Middle frontal gyrus (tissue), 1 donor: ENCODE results near the gene TTC28.
"Not testable (repeated sequence)": the region's sequence is repeated elsewhere in the genome, so short reads cannot be mapped to it uniquely, and the experiment has no call there.

Experiments used
- DNase-seq: peaks from one replicate; pipeline ENCODE4 v3.0.0-alpha.2; 2015; ENCODE audit warnings: low spot score; ENCODE audit errors: extremely low spot score

Gene TTC28

DNA sequence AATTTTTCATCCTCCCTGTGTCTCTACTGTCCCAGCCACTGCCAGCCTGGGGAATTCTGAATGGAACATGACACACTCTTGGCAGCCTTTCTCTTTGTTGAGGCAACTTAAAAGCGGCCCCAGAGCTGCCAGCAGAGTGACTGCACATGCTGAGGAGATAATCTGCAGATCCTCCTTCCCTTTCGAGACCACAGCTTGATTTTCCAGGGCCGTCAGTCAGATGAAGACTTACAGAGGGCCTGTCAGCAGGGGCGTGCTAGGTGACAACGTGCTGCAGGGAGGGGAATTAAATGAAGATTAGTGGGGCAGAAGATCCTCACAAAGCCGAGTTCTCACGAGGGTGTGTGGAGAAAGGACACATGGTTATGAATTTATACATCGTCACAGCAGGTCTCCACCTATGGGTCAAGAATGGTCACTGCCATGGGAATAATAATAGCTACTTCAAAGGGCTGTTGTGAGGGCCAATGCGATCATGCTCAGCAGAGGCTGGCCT is 567.0 kb downstream of the TTC28 start:
- no peak for DNase-seq

DNA sequence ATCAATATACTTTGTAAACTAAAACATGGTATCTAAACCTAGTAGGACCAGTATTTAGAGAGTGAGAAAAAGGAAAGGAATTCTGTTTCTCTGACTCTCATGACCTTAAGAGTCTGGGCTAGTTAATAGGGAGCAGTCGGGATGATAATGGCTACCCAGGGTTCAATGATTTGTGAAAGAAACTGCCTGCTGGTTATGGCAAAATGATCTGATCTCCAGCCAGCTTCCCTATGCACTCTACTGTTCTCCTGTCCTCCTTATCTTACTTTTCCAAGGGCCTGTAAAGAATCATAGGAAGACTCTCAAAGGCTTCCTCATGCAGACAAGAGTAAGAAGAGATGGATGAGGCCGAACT is 567.5 kb downstream of the TTC28 start:
- no peak for DNase-seq

GRCh38 chr22:28111501-28112189 is 568.0 kb downstream of the TTC28 start:
- no peak for DNase-seq

DNA sequence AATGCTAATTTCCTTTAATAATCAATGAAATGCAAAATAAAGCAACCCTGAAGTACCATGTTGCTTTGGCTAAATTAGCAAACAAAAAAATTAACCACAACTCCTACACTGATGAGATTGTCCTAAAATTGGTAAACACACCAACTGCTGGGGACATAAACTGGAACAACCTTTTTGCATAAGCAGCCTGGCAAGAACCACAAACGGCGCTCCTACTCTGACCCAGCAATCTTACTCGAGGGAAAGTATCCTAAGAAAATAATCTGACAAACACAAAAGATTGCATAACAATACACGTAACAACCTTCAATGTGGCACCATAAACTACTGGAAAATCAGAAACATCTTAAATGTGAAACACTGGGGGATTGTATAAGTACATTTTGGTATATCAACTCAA is 570.8 kb downstream of the TTC28 start:
- DNase-seq, result no peak

DNA sequence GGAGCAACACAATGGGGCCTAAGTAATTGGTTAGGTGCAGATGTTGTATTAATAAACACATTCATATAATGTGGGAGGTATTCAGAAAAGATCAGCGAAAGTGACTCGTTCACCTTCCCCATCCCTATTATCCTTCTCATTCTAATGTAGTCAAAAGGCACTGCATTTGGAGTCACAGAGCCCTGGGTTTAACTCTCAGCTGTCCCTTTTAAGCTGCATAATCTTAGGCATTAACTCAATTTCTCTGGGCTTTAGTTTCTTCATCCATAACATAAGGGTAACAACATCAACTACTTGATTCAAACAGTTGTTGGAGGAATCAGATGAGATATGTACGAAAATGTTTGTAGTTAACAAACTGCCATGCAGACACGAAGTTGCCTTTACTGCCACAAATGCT is 573.0 kb downstream of the TTC28 start:
- DNase-seq, result no peak

DNA sequence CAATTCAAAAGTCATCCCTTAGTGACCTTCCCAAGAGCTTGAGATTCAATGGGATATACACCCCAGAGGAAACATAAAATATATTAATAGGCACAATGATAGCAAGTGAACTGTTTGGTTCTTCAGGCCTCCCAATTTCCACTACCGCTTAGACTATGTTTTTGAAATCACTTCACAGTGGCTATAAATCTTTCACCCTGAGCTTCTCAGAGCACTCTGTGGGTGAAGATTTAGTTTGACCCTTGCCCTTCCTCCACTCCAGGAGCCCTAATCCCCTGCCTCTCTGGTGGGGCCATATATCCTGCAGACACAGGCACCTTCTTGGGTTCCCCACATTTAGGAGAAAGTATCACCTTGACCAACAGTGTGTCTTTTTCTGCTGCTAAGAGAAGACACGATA is 573.7 kb downstream of the TTC28 start:
- DNase-seq, result no peak

- DNase-seq, result no peak
These were observed 574.2 kb downstream of the TTC28 start for GRCh38 chr22:28105413-28105812.

DNA sequence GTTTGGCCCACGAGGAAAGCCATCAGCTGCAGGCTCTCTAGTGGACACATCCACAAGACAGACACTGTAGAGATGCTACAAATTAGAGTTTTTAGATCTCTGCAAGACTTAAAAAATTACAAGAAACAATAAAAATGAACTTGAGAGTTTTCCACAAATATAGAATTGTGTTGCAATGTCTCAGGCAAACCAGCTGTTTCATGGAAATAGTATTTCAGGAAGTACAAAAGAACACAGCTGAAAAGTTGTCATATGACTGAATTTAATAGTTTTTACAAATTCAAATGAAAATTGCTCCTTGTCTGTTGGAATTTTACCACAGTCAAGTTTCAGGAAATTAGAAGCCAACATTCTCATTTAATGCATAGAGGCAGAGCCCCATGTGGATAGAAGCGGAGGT is 576.0 kb downstream of the TTC28 start:
- no peak for DNase-seq

- DNase-seq, result no peak
These were observed 577.4 kb downstream of the TTC28 start for GRCh38 chr22:28102151-28102812.

DNA sequence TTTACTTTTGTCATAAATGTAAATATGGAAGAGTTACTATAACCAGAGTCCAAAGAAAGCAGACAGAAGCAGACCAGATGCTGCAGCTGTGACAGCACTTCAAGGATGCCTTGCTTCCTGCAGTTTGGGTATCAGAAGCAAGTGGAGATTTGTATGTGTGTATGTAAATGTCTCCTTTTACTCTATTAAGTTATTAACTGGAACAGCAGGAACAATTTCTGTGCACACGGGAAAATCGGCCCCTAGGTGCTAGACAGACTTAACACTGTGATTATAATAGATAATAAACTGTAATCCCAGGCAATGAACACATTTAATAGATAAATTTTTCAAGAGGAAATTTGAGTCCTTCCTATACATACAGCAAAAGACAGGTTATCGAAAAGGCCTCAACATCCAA is 582.0 kb downstream of the TTC28 start:
- DNase-seq, result no peak

- no peak for DNase-seq
These were observed 583.5 kb downstream of the TTC28 start for GRCh38 chr22:28096161-28096560.

GRCh38 chr22:28095316-28096095 is 584.1 kb downstream of the TTC28 start:
- no peak for DNase-seq

- DNase-seq, result no peak
These were observed 584.9 kb downstream of the TTC28 start for GRCh38 chr22:28094771-28095170.

DNA sequence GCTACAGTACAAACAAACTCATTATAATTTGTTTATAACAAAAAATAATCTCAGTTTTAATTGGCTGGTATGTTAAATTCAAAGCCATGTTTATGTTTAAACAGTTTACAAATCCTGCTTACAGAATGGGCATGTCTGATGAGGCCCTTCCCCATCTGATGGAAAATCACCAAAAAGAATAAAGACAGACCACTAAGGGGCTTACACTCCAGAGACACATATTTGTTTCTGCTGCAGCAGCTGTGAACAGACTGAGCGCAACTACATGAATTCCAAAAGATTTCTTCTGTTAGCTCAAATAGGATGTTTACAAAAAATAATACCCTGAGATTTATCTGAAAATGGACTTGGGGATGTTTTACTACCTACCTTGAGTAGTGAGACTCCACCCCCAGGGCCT is 585.9 kb downstream of the TTC28 start:
- DNase-seq, result no peak

DNA sequence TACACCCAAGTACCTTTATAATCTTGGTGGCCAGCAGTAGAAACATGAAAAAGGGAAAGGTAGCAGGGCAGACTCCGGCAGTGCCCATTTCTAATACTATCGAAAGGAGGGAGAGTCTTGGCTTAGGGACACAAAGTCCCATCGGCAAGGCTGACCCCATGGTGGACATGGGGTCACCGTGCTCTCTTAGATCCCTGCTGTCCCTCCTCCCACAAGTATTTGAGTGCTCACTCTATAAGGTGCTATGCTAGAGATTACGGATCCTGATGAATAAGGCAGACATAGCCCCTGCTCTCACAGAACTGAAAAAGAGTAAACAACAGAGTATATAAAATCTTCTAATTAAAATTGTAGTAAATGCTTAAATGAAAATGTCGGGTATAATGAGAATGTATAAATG is 588.2 kb downstream of the TTC28 start:
- DNase-seq, result no peak

GRCh38 chr22:28089541-28089940 is 590.1 kb downstream of the TTC28 start:
- not testable (repeated sequence) for DNase-seq

DNA sequence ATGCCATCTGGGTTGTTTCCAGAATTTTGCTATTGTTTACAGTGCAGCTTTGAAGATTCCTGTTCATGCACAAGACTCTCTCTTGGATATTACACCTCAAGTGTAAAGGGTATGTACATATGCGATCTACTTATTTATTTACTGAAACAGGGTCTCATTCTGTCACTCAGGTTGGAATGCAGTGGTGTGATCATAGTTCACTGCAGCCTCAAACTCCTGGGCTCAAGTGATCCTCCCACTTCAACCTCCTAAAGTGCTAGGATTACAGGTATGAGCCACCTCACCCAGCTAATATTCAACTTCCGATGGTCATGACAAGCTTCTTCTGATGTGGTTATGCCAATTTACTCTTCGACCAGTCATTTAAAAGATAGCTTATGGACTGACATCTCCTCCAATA is 602.5 kb downstream of the TTC28 start:
- no peak for DNase-seq

- DNase-seq, result no peak
These were observed 604.2 kb downstream of the TTC28 start for GRCh38 chr22:28075358-28075981.

DNA sequence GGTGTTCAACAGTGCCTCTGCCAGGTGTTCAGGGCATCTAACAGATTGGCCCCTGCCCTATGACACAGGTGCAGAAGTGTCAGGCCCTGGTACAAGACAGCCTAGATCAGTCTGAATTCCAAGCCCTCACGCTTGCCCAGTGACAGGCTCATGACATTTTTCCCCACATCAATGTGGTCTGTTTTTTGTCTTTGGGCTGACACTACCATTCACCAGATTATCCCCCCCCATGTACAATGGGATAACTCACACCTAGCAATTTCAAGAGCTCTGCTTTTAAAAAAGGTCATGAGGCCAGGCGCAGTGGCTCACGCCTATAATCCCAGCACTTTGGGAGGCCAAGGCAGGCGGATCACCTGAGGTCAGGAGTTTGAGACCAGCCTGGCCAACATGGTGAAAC is 605.1 kb downstream of the TTC28 start:
- DNase-seq, result no peak

DNA sequence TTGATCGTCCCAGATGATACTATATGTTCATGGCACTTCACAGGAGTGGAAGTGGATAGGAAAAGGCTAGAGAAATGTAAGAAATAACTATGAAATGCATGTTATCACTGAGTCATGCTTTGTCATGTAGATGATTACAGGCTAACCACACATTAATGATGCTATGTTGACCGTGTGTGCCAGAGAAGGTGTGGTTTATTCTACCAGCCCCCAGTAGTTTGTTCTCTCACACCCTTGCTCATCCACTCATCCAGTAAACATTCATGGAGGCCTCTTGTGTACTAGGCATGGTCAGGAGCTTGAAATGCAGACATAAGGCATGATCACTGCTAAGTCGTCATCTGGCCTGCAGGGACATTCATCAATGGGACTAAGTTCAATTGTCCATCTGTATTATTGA is 607.6 kb downstream of the TTC28 start:
- no peak for DNase-seq

DNA sequence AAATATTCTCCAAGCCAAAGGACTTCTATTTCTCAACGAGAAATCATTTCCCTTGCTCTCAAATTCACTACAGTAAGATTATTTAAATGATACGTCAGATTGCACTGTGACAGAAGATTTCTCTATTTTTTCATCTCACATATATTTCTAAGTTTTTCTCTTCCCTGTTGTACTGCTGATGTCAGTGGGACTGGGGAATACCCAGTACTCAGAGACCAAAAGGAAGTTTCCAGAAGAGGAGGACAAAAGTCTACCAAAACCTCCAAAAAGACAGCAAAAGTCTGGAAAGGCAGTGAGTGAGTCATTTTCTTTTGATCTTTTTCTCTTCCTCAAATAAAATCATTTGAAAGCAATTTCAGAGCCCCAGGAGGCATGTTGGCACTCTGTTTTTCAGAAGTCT is 610.8 kb downstream of the TTC28 start:
- DNase-seq, result no peak

DNA sequence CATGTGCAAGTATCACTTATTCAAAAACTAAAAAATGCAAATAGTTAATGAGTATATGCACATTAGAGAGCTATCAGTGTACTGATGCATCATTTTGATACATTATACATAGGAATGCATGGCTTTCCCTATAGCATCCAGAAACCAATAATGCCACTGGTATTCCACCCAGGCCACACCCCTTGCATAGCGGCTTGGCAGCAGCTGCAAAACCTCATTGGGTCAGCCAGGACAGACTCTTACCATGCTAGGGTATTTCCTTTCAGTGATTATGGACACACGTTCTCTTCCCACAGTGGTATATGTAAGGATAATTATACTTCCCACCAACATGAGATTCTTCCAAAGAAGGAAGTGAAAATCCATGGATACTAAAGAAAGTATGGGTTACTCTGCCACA is 614.7 kb downstream of the TTC28 start:
- no peak for DNase-seq
